Common myeloid progenitor, CD34-positive (primary cell): ENCODE results near the gene P2RY6.

Experiments
- CTCF ChIA-PET: fragments of 350-600 bp; sonication (Branson Sonifier 250); formaldehyde crosslinking; loops from one replicate; lab custom pipeline; 2021; ENCODE audit warnings: antibody characterized with exemption; lab: Charles Lee
- POLR2A ChIA-PET: fragments of 350-600 bp; sonication (Branson Sonifier 250); formaldehyde crosslinking; loops from one replicate; lab custom pipeline; 2021; ENCODE audit warnings: antibody characterized with exemption; lab: Charles Lee
- DNase-seq, 3 donors: peaks; one replicate each; pipeline versions ENCODE4 v3.0.0 to v3.0.0-alpha.2; 2013
- H3K27ac ChIP-seq, 2 experiments: 1 replicate in 1 of 2; 2 replicates in 1 of 2; pipeline ENCODE4 v1.7.0; 2013; ENCODE audit warnings: inconsistent platforms in 2 of 2, low read length in 2 of 2, mild to moderate bottlenecking in 2 of 2, low read depth in 1 of 2, moderate library complexity in 1 of 2; ENCODE audit not compliant: severe bottlenecking in 2 of 2, insufficient read depth in 1 of 2, poor library complexity in 1 of 2
- H3K27me3 ChIP-seq, 5 experiments: replicated peaks in 2 of 5; 1 replicate in 3 of 5; 2 replicates in 2 of 5; pipeline versions ENCODE4 v1.6.1 to v1.7.0; 2013; ENCODE audit warnings: low read length in 4 of 5, mild to moderate bottlenecking in 2 of 5, moderate library complexity in 2 of 5, inconsistent platforms in 1 of 5; ENCODE audit not compliant: insufficient read depth in 5 of 5, control insufficient read depth in 4 of 5
- H3K36me3 ChIP-seq, 4 experiments: 1 replicate in 2 of 4; 2 replicates in 2 of 4; pipeline versions ENCODE4 v1.6.1 to v1.7.0; 2013; ENCODE audit warnings: low read length in 3 of 4, control low read depth in 1 of 4, mild to moderate bottlenecking in 1 of 4; ENCODE audit not compliant: control insufficient read depth in 4 of 4, insufficient read depth in 4 of 4
- H3K4me1 ChIP-seq, 4 experiments: 1 replicate in 3 of 4; 2 replicates in 1 of 4; pipeline versions ENCODE4 v1.6.1 to v1.7.1; 2013; ENCODE audit warnings: low read length in 3 of 4, mild to moderate bottlenecking in 3 of 4, control low read depth in 1 of 4, inconsistent platforms in 1 of 4, moderate library complexity in 1 of 4; ENCODE audit not compliant: control insufficient read depth in 4 of 4, insufficient read depth in 4 of 4; ENCODE audit errors: control extremely low read depth in 1 of 4
- H3K4me3 ChIP-seq, 7 experiments: 1 replicate in 4 of 7; 2 replicates in 3 of 7; pipeline versions ENCODE4 v1.5.1 to v1.7.0; 2013; ENCODE audit warnings: mild to moderate bottlenecking in 7 of 7, low read length in 6 of 7, moderate library complexity in 6 of 7, inconsistent platforms in 2 of 7, low read depth in 2 of 7, control low read depth in 1 of 7; ENCODE audit not compliant: insufficient read depth in 4 of 7, control insufficient read depth in 1 of 7; ENCODE audit errors: extremely low read depth in 1 of 7
- H3K9me3 ChIP-seq, 5 experiments: 1 replicate in 4 of 5; 2 replicates in 1 of 5; pipeline versions ENCODE4 v1.6.1 to v1.7.1; 2013; ENCODE audit warnings: low read length in 4 of 5, mild to moderate bottlenecking in 2 of 5, inconsistent platforms in 1 of 5, low read depth in 1 of 5, moderate library complexity in 1 of 5; ENCODE audit not compliant: control insufficient read depth in 4 of 5, insufficient read depth in 2 of 5; ENCODE audit errors: control extremely low read depth in 1 of 5
- WGBS: methylation state at CpG from one replicate; pipeline ENCODE4 v1.1.5; 2013; ENCODE audit not compliant: insufficient coverage; 5-methylcytosine and 5-hydroxymethylcytosine counted together

Gene P2RY6

GRCh38 chr11:73237471-73238290 lies 34.5 kb upstream of the P2RY6 start:
- Histone ChIP-seq H3K27me3 (no peaks in the 10 kb centered on the region), H3K36me3 (no peaks in the 10 kb centered on the region), H3K4me3 (no peak overlapping the region), H3K27ac (no peak overlapping the region), H3K4me1 (peaks cover 0 to 7% (median 5%) of the 10 kb centered on the region in 4 experiments), H3K9me3 (no peaks in the 10 kb centered on the region)
- no peak for DNase-seq
- POLR2A ChIA-PET: interaction anchor here (0.9 to 1.2 kb wide), 2 partner anchors 37 to 53 kb away, joined by 5 to 8 read pairs; no protein-coding TSS in a partner anchor
- 87% methylated on average over 10 of the region's 10 CpGs for WGBS
- CTCF ChIA-PET: interaction anchor here (0.8 to 16.1 kb wide), 15 partner anchors 10 to 406 kb away, joined by 3 to 272 read pairs (median 10); no protein-coding TSS in a partner anchor

- DNase-seq: no peak
- Histone ChIP-seq H3K36me3 (no peaks in the 10 kb centered on the region), H3K4me3 (no peak overlapping the region), H3K27me3 (no peaks in the 10 kb centered on the region), H3K27ac (no peak overlapping the region), H3K9me3 (no peaks in the 10 kb centered on the region), H3K4me1 (peaks cover 0 to 11% (median 9%) of the 10 kb centered on the region in 4 experiments)
- 98% methylated on average over 6 of the region's 6 CpGs for WGBS
- POLR2A ChIA-PET: interaction anchor here (0.7 kb wide), 1 partner anchor 54 kb away, joined by 3 read pairs; no protein-coding TSS in a partner anchor
- CTCF ChIA-PET: interaction anchor here (0.8 to 16.1 kb wide), 6 partner anchors 20 to 395 kb away, joined by 3 to 272 read pairs (median 4); no protein-coding TSS in a partner anchor
Observed at GRCh38 chr11:73239111-73239521, 33.0 kb upstream of the P2RY6 start.

DNA sequence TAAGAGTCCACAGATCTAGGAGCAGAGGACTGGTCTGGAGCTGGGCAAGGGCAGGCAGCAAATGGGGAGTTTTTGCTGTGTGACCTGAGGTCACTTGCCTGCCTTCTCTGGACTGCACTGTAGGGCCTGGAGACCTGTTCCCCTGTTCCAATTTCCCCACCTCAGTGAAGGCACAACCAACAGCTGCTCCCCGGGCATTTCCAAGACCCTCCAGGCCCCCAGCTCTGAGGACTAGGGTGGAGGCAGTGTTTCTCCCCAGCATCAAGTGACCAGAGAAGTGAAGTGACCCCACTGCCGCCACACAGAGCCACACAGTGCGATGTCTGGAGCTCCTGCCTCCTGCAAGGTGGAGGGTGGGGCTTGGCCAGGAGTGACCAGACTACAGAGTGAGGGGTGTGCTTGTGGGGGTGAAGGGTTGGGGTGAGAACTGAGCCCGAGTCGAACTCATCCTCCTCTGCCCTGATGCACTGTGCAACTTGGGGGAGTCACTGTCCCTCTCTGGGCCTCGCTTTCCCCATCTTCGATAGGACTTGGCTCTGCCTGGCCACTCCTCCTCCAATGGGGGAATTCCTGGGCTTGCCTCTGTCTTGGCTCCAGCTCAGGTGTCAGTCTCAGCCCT lies 32.5 kb upstream of the P2RY6 start:
- 90% methylated on average over 7 of the region's 7 CpGs for WGBS
- Histone ChIP-seq H3K36me3 (no peaks in the 10 kb centered on the region), H3K4me3 (no peak overlapping the region), H3K4me1 (peaks cover 0 to 11% (median 9%) of the 10 kb centered on the region in 4 experiments), H3K9me3 (no peaks in the 10 kb centered on the region), H3K27ac (no peak overlapping the region), H3K27me3 (no peaks in the 10 kb centered on the region)
- ChIA-PET CTCF (interaction anchor here (0.8 to 16.1 kb wide), 6 partner anchors 21 to 396 kb away, joined by 3 to 272 read pairs (median 4); no protein-coding TSS in a partner anchor), POLR2A (interaction anchor here (0.7 kb wide), 1 partner anchor 54 kb away, joined by 3 read pairs; no protein-coding TSS in a partner anchor)
- DNase-seq: no peak

DNA sequence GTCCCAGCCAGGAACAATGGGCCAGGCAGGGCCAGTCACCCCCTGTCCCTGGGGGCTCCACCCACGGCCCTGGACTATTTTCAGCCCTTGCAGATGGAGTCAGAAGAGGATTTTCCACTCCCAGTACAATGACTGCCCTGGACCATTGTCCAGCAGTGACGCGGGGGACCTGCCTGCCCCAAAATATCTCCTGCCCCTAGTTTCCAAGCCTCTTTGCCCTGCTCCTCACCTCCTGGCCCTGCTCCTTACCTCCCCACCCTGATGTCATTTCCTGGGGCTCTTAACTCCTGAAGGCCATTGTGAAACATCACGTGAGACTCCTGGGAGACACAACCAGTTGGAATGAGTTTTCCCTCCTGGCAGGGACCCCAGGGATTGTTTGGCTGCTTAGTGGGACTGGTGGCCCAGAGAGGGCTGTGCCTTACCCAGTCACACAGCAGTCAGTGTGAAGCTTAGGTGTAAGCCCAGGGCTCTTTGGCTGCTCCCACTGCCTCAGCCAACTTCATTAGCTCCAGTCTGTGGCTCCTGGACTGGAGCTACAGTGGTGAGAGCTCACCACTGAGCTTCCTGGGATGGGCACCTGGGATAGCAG lies 31.9 kb upstream of the P2RY6 start:
- CTCF ChIA-PET: interaction anchor here (1.0 to 16.1 kb wide), 6 partner anchors 28 to 409 kb away, joined by 3 to 272 read pairs (median 4); no protein-coding TSS in a partner anchor
- POLR2A ChIA-PET: no interaction called here
- H3K36me3 ChIP-seq: no peaks in the 10 kb centered on the region
- H3K27me3 ChIP-seq: no peaks in the 10 kb centered on the region
- H3K4me1 ChIP-seq: peaks cover 0 to 11% (median 9%) of the 10 kb centered on the region in 4 experiments
- H3K27ac ChIP-seq: no peak overlapping the region
- WGBS: 95% methylated on average over 4 of the region's 4 CpGs
- no peaks in the 10 kb centered on the region for H3K9me3 ChIP-seq
- H3K4me3 ChIP-seq: no peak overlapping the region
- DNase-seq: no peak

DNA sequence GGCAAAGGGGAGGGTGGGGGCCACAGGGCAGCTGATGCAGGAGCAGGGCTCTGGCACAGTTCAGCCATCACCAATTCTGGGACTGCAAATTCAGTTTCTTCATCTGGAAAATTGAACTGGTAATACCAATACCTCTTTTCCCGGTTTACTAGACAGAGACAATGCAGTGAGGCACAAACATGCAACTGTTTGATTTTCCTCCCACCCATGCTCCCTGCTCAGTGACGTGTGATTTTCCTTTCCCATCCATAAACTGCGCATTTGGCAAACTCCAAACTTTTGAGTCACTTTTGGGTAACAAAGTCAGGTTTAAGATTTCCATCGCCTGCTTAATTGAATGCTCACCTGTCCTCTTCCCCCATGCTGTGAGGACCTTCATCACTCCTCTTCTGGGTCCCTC lies 30.8 kb upstream of the P2RY6 start:
- Histone ChIP-seq H3K4me3 (no peak overlapping the region), H3K36me3 (no peaks in the 10 kb centered on the region), H3K9me3 (no peaks in the 10 kb centered on the region), H3K27me3 (no peaks in the 10 kb centered on the region), H3K4me1 (peaks cover 0 to 11% (median 9%) of the 10 kb centered on the region in 4 experiments), H3K27ac (no peak overlapping the region)
- CTCF ChIA-PET: interaction anchor here (0.6 to 16.1 kb wide), 8 partner anchors 8 to 410 kb away, joined by 3 to 272 read pairs (median 5); no protein-coding TSS in a partner anchor
- no peak for DNase-seq
- POLR2A ChIA-PET: interaction anchor here (1.9 kb wide), 1 partner anchor 55 kb away, joined by 5 read pairs; no protein-coding TSS in a partner anchor
- WGBS: 98% methylated on average over 4 of the region's 4 CpGs

GRCh38 chr11:73242251-73243092 lies 29.7 kb upstream of the P2RY6 start:
- DNase-seq: peak; percentile 66 to 80 (median 78)
- no peak overlapping the region for H3K27ac ChIP-seq
- peak overlapping the region in 4 of 7 experiments; percentile 16 to 70 (median 54) for H3K4me3 ChIP-seq
- H3K9me3 ChIP-seq: no peaks in the 10 kb centered on the region
- peaks cover 0 to 11% (median 9%) of the 10 kb centered on the region in 4 experiments for H3K4me1 ChIP-seq
- WGBS: 12% methylated on average over 10 of the region's 12 CpGs
- no peaks in the 10 kb centered on the region for H3K27me3 ChIP-seq
- POLR2A ChIA-PET: interaction anchor here (1.9 kb wide), 1 partner anchor 57 kb away, joined by 5 read pairs; no protein-coding TSS in a partner anchor
- H3K36me3 ChIP-seq: no peaks in the 10 kb centered on the region
- CTCF ChIA-PET: interaction anchor here (0.7 to 16.1 kb wide), 17 partner anchors 15 to 411 kb away, joined by 3 to 272 read pairs (median 5); no protein-coding TSS in a partner anchor
